NB4 (cell line): Measurements from ENCODE around the gene ITGB7.

ENCODE experiments used
- POLR2A ChIP-seq: IDR thresholded peaks from 2 replicates; pipeline ENCODE4 v1.6.1; 2011; ENCODE audit warnings: mild to moderate bottlenecking; ENCODE audit not compliant: insufficient read length; ENCODE audit errors: extremely low read depth
- TF ChIP-seq, protein P1 (sequence below): IDR thresholded peaks from one replicate; pipeline ENCODE4 v1.5.1; 2012; ENCODE audit warnings: low read depth, low read length
- TF ChIP-seq, protein P2 (sequence below): IDR thresholded peaks from 2 replicates; pipeline ENCODE4 v1.6.1; 2011; ENCODE audit warnings: low read depth, low read length

DNA sequence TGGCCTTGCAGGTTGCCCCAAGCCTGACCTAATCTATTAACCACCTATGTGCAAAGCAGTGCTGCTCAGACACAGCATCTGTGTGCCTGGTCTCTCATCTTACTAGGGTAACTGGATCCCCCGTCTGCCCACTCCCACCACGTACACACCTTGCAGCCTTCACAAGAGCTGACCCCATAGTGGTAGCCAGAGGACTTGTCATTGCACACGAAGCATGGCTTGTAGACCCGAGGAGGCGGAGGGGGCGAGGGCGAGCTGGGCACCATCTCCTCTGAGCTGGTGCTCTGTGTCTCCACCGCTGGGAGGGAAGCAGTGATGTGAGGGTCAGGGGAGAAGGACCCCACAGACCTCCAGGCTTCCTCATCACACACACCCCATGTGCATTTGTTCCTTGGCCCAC, 8.4 kb upstream of the ITGB7 start:
- TF ChIP-seq, protein P1, sequence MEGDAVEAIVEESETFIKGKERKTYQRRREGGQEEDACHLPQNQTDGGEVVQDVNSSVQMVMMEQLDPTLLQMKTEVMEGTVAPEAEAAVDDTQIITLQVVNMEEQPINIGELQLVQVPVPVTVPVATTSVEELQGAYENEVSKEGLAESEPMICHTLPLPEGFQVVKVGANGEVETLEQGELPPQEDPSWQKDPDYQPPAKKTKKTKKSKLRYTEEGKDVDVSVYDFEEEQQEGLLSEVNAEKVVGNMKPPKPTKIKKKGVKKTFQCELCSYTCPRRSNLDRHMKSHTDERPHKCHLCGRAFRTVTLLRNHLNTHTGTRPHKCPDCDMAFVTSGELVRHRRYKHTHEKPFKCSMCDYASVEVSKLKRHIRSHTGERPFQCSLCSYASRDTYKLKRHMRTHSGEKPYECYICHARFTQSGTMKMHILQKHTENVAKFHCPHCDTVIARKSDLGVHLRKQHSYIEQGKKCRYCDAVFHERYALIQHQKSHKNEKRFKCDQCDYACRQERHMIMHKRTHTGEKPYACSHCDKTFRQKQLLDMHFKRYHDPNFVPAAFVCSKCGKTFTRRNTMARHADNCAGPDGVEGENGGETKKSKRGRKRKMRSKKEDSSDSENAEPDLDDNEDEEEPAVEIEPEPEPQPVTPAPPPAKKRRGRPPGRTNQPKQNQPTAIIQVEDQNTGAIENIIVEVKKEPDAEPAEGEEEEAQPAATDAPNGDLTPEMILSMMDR: no peak
- no peak for TF ChIP-seq POLR2A
- TF ChIP-seq, protein P2, sequence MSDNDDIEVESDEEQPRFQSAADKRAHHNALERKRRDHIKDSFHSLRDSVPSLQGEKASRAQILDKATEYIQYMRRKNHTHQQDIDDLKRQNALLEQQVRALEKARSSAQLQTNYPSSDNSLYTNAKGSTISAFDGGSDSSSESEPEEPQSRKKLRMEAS: no peak
